ENCODE results near the gene ADCY4.
"Not testable (repeated sequence)": the region's sequence is repeated elsewhere in the genome, so short reads cannot be mapped to it uniquely, and the experiment has no call there.

Gene ADCY4

GRCh38 chr14:24364841-24365240 lies 30.0 kb upstream of the ADCY4 start:
- no peak for TF ChIP-seq MYC (IDR thresholded peaks at IDR 0.05; ENCODE audit: low read depth, low read length)
- no peak for TF ChIP-seq CTCF (IDR thresholded peaks at IDR 0.05; ENCODE audit: low read depth, low read length)
- no peak for TF ChIP-seq MAX (IDR thresholded peaks at IDR 0.05; ENCODE audit: low read depth, low read length)
- no peak overlapping the region for H3K4me3 ChIP-seq (ENCODE audit: low read depth, low read length)

GRCh38 chr14:24363401-24363800 lies 28.5 kb upstream of the ADCY4 start:
- no peak overlapping the region for H3K4me3 ChIP-seq (ENCODE audit: low read depth, low read length)
- TF ChIP-seq MYC (IDR thresholded peaks at IDR 0.05; ENCODE audit: low read depth, low read length): no peak
- no peak for DNase-seq (ENCODE audit: low read depth)

More at GRCh38 chr14:24364841-24365240, 30.0 kb upstream of the ADCY4 start:
- no peak for DNase-seq (ENCODE audit: low read depth)

GRCh38 chr14:24362241-24362960 lies 27.5 kb upstream of the ADCY4 start:
- TF ChIP-seq MYC (IDR thresholded peaks at IDR 0.05; ENCODE audit: low read depth, low read length): no peak
- no peak overlapping the region for H3K4me3 ChIP-seq (ENCODE audit: low read depth, low read length)
- DNase-seq (ENCODE audit: low read depth): no peak

GRCh38 chr14:24361326-24361725 lies 26.5 kb upstream of the ADCY4 start:
- TF ChIP-seq POLR2A (IDR thresholded peaks at IDR 0.05; ENCODE audit: extremely low read depth, insufficient read length) (no peak), MAX (IDR thresholded peaks at IDR 0.05; ENCODE audit: low read depth, low read length) (no peak), CTCF (IDR thresholded peaks at IDR 0.05; ENCODE audit: low read depth, low read length) (no peak), MYC (IDR thresholded peaks at IDR 0.05; ENCODE audit: low read depth, low read length) (no peak)
- no peak for DNase-seq (ENCODE audit: low read depth)
- H3K4me3 ChIP-seq (ENCODE audit: low read depth, low read length): no peak overlapping the region

GRCh38 chr14:24360281-24360680 lies 25.4 kb upstream of the ADCY4 start:
- no peak for TF ChIP-seq CTCF (IDR thresholded peaks at IDR 0.05; ENCODE audit: low read depth, low read length)
- H3K4me3 ChIP-seq (ENCODE audit: low read depth, low read length): no peak overlapping the region
- no peak for DNase-seq (ENCODE audit: low read depth)

- no peak for TF ChIP-seq POLR2A (IDR thresholded peaks at IDR 0.05; ENCODE audit: extremely low read depth, insufficient read length)
- no peak for TF ChIP-seq CTCF (IDR thresholded peaks at IDR 0.05; ENCODE audit: low read depth, low read length)
- DNase-seq (ENCODE audit: low read depth): no peak
- H3K4me3 ChIP-seq (ENCODE audit: low read depth, low read length): no peak overlapping the region
Observed at GRCh38 chr14:24356208-24356607, 21.3 kb upstream of the ADCY4 start.

GRCh38 chr14:24355009-24355408 lies 20.1 kb upstream of the ADCY4 start:
- no peak for DNase-seq (ENCODE audit: low read depth)
- no peak overlapping the region for H3K4me3 ChIP-seq (ENCODE audit: low read depth, low read length)
- TF ChIP-seq CTCF (IDR thresholded peaks at IDR 0.05; ENCODE audit: low read depth, low read length) (no peak), POLR2A (IDR thresholded peaks at IDR 0.05; ENCODE audit: extremely low read depth, insufficient read length) (no peak)

GRCh38 chr14:24354482-24354825 lies 19.6 kb upstream of the ADCY4 start:
- not testable (repeated sequence) for DNase-seq (ENCODE audit: low read depth)

More at GRCh38 chr14:24354482-24354825, 19.6 kb upstream of the ADCY4 start:
- not testable (repeated sequence) for H3K4me3 ChIP-seq (ENCODE audit: low read depth, low read length)
